SK-N-MC (cell line): ENCODE results near the gene PXDC1.

Experiments
- EZH2 ChIP-seq: fragments of 200-600 bp; sonication (generic); IDR thresholded peaks from one replicate; pipeline ENCODE4 v1.6.1; 2017; ENCODE audit warnings: antibody characterized with exemption
- POLR2AphosphoS5 ChIP-seq: IDR thresholded peaks from 2 replicates; pipeline ENCODE4 v1.6.1; 2012; ENCODE audit warnings: mild to moderate bottlenecking, low read depth, low read length, borderline replicate concordance

DNA sequence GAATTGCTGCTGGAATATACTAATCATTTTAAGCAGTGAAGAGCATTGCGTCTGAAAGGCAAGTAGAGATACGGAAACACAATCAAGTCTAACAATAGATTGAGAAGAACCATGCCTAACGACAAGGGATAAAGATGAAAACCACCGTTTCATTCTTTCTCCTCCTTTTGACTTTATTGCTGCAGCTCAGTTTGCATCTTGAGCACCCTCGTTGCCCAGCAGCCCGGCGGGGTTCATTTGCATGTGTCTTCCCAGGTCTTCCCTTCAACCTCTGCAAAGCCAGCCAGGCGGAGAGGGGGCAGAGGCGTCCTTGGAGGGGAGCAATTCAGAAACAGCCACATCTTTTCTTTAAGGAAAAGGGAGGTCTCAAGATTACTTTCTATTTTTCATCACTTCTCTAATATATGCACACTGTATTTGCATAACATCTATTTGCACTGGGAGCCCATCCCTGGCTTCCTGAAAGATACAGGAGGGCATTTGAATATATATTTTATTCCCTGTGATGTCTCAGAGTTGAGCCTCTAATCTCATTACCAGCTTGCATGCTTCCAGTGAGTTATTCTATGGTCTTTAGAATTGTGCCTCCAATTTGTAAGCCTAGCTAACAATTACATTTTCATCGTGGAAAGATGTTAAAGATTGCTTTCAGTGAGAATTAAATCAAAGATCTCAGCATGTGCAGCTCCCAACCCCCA lies 18.7 kb upstream of the PXDC1 start:
- TF ChIP-seq EZH2, result no peak
- TF ChIP-seq POLR2AphosphoS5, result no peak
